Lung (tissue), 12 donors: ENCODE measurements around the gene USP3. TPM values are rescaled to one million over a fixed set of nuclear protein-coding genes. Genes with fewer than 3 reads are reported as not detected.

Experiments
- ATAC-seq: fragments of 200-7000 bp; cut with Tn5 transposase; one replicate; pipeline ENCODE4 v1.9.1; 2020; ENCODE audit warnings: moderate number of reproducible peaks; ENCODE audit not compliant: insufficient read depth, low FRiP score
- DNase-seq, 3 donors: peaks; one replicate each; pipeline ENCODE4 v3.0.0-alpha.2; 2013 to 2017
- H3K27ac ChIP-seq, 2 donors: one replicate each; pipeline ENCODE4 v1.5.1; 2013; ENCODE audit warnings: mild to moderate bottlenecking in 2 of 2, moderate library complexity in 2 of 2, control low read depth in 1 of 2, inconsistent platforms in 1 of 2, low read depth in 1 of 2, low read length in 1 of 2
- H3K27me3 ChIP-seq, 3 donors: one replicate each; pipeline ENCODE4 v1.5.1; 2013; ENCODE audit warnings: low read length in 2 of 3; ENCODE audit not compliant: control insufficient read depth in 3 of 3, insufficient read depth in 3 of 3
- H3K36me3 ChIP-seq, 4 donors: one replicate each; pipeline ENCODE4 v1.5.1; 2013; ENCODE audit warnings: low read length in 4 of 4, mild to moderate bottlenecking in 1 of 4, moderate library complexity in 1 of 4; ENCODE audit not compliant: control insufficient read depth in 4 of 4, insufficient read depth in 4 of 4
- H3K4me1 ChIP-seq, 5 donors: one replicate each; pipeline ENCODE4 v1.5.1; 2013; ENCODE audit warnings: low read length in 5 of 5, mild to moderate bottlenecking in 2 of 5, moderate library complexity in 1 of 5; ENCODE audit not compliant: control insufficient read depth in 5 of 5, insufficient read depth in 5 of 5
- H3K4me3 ChIP-seq: one replicate; pipeline ENCODE4 v1.5.1; 2013; ENCODE audit warnings: mild to moderate bottlenecking, control low read depth, moderate library complexity
- H3K9ac ChIP-seq, 2 donors: one replicate each; pipeline ENCODE4 v1.5.1; 2013; ENCODE audit warnings: low read length in 2 of 2, control low read depth in 1 of 2; ENCODE audit not compliant: insufficient read depth in 1 of 2
- H3K9me3 ChIP-seq, 4 donors: one replicate each; pipeline ENCODE4 v1.5.1; 2013; ENCODE audit warnings: low read length in 3 of 4, mild to moderate bottlenecking in 1 of 4, moderate library complexity in 1 of 4; ENCODE audit not compliant: control insufficient read depth in 4 of 4, insufficient read depth in 3 of 4
- WGBS, 2 donors: extraction: QIAGEN DNeasy Blood & Tissue Kit; methylation state at CpG; one replicate each; pipeline ENCODE4 v1.1.7; 2013; 5-methylcytosine and 5-hydroxymethylcytosine counted together
- polyA plus RNA-seq, 2 donors: library from polyadenylated mRNA; stranded (reverse); fragments of 200-250 nt; gene quantifications; one replicate each; pipeline ENCODE4 v1.2.1, GENCODE V29; 2013
- total RNA-seq, 2 donors: library from RNA; depleted of rRNA in 1 of 2; stranded (reverse); fragments of >200 nt in 1 of 2; gene quantifications; one replicate each; pipeline ENCODE4 v1.2.1, GENCODE V29; 2014 to 2021
- TF ChIP-seq, protein P1 (sequence below): IDR thresholded peaks from 2 replicates; pipeline ENCODE4 v1.5.1; 2012; ENCODE audit warnings: mild to moderate bottlenecking; ENCODE audit errors: control extremely low read depth, extremely low read depth
- donor health status: control.
- donor health status: control.
- donor health status: Bipolar disorder and iron deficiency.
- donor health status: healthy.
- donor health status: DM: yes; HTN: yes; CAD: no.

Gene USP3
- total and polyA plus RNA-seq, 4 donors, result 29.1 to 95.5 (median 49.9) TPM

DNA sequence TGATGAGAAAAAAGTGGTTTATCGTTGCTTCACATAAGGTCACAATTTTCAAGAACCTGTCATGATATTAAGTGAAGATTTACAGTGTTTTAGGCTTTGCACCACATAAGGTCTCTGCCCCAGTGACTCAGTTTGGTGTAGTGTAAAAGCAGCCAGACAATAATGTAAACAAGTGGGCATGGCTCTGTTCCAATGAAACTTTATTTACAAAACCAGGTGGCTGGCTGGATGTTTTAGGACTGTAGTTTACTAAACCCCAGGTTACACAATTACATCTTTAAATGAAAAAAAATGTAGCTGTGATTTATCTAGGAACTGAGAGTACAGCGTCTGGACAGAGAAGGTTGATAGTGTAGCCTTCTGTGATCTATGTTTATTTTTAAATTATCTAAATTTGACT lies 83.1 kb downstream of the USP3 start:
- TF ChIP-seq, protein P1, sequence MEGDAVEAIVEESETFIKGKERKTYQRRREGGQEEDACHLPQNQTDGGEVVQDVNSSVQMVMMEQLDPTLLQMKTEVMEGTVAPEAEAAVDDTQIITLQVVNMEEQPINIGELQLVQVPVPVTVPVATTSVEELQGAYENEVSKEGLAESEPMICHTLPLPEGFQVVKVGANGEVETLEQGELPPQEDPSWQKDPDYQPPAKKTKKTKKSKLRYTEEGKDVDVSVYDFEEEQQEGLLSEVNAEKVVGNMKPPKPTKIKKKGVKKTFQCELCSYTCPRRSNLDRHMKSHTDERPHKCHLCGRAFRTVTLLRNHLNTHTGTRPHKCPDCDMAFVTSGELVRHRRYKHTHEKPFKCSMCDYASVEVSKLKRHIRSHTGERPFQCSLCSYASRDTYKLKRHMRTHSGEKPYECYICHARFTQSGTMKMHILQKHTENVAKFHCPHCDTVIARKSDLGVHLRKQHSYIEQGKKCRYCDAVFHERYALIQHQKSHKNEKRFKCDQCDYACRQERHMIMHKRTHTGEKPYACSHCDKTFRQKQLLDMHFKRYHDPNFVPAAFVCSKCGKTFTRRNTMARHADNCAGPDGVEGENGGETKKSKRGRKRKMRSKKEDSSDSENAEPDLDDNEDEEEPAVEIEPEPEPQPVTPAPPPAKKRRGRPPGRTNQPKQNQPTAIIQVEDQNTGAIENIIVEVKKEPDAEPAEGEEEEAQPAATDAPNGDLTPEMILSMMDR, result no peak
- Histone ChIP-seq H3K27me3 (no peaks in the 10 kb centered on the region), H3K9ac (no peak overlapping the region), H3K4me3 (no peak overlapping the region), H3K9me3 (no peaks in the 10 kb centered on the region), H3K36me3 (peaks cover 23 to 31% (median 27%) of the 10 kb centered on the region in 4 donors), H3K27ac (no peak overlapping the region), H3K4me1 (no peaks in the 10 kb centered on the region)
- ATAC-seq (no peak), DNase-seq (no peak)
- WGBS, 2 donors, result 65 to 82% methylated on average over 2 of the region's 2 CpGs

DNA sequence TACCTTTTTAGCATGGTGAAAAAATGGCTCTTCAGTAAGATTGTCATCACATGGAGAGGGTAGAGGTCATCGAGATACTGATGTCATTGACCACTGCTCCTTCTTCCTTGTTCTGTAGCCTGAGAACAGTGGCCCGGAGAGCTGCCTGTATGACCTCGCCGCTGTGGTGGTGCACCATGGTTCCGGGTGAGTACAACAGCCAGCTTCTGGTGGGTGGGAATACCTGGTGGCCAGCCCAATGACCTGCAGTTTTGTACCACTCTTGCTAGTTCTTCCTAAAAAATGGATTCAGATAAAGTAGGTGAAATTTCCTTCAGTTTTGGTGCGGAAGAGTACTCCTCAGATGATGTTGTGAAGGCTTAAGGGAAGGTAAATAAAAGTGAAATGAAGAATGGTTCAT lies 84.4 kb downstream of the USP3 start:
- TF ChIP-seq, protein P1, result no peak
- ATAC-seq (no peak), DNase-seq (no peak)
- H3K4me1 ChIP-seq, result no peaks in the 10 kb centered on the region
- no peak overlapping the region for H3K27ac ChIP-seq
- 97 to 99% methylated on average over 6 of the region's 6 CpGs for whole genome bisulfite sequencing, 2 donors
- no peak overlapping the region for H3K4me3 ChIP-seq
- no peaks in the 10 kb centered on the region for H3K27me3 ChIP-seq
- no peak overlapping the region for H3K9ac ChIP-seq
- H3K36me3 ChIP-seq, result peaks cover 19 to 31% (median 27%) of the 10 kb centered on the region in 4 donors
- H3K9me3 ChIP-seq, result no peaks in the 10 kb centered on the region

DNA sequence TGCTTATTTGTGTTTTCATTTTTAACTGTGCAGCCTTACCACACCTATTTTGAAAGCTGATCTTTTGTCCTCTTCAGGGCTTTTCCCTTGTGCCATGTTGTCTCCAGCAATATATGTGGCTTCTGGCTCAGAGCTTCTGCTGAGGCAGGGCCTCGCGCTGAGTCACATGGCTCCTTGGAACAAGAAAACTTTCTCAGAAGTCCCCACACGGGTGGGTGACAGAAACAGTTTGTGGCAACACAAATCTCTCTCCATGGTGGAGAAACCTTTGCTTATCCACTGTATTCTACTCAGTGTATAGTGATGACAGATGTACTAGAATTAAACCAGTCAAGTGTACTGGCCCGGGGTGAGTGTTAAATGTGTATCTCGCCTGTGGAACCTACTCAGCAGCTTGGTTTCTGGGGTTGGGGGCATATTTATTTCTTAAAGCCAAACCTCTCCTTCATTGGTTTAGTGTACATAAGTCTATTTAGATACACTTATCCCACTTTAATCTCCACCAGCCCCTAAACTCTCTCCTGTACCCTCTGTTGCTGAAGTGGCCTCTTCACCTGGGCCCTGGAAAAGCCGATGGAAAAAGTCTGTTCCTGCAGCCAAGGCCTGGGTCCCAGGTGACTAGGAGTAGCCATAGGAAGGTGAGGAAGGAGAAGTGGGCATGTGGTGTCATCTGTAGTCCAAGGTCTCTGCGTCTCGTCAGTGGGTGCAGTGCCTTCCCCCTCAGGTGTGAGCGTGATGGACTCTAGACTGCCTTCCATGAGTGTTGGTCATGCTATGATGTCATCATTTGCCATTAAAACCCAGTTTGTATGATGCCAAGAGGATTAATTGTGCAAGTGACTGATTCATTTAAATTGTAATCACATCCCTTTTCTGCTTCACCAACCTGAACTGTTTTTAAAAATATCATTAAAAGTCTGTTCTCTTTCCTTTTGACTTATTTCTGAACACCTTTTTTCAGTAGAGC lies 89.6 kb downstream of the USP3 start:
- 74 to 78% methylated on average over 9 of the region's 9 CpGs for WGBS, 2 donors
- TF ChIP-seq, protein P1, result no peak
- H3K27ac ChIP-seq, result no peak overlapping the region
- H3K4me1 ChIP-seq, result peaks cover 0 to 22% (median 10%) of the 10 kb centered on the region in 5 donors
- peaks cover 19 to 23% (median 21%) of the 10 kb centered on the region in 4 donors for H3K36me3 ChIP-seq
- DNase-seq, result no peak
- no peaks in the 10 kb centered on the region for H3K27me3 ChIP-seq
- H3K4me3 ChIP-seq, result no peak overlapping the region
- H3K9me3 ChIP-seq, result no peaks in the 10 kb centered on the region
- no peak overlapping the region for H3K9ac ChIP-seq
- no peak for ATAC-seq
